GM04504 (cell line): ENCODE results near the gene PRMT6.
"Not testable (repeated sequence)": the region's sequence is repeated elsewhere in the genome, so short reads cannot be mapped to it uniquely, and the experiment has no call there.

Source experiments
- DNase-seq: peaks from one replicate; pipeline ENCODE4 v3.0.0-alpha.2; 2012; ENCODE audit warnings: low read depth

PRMT6 gene

DNA sequence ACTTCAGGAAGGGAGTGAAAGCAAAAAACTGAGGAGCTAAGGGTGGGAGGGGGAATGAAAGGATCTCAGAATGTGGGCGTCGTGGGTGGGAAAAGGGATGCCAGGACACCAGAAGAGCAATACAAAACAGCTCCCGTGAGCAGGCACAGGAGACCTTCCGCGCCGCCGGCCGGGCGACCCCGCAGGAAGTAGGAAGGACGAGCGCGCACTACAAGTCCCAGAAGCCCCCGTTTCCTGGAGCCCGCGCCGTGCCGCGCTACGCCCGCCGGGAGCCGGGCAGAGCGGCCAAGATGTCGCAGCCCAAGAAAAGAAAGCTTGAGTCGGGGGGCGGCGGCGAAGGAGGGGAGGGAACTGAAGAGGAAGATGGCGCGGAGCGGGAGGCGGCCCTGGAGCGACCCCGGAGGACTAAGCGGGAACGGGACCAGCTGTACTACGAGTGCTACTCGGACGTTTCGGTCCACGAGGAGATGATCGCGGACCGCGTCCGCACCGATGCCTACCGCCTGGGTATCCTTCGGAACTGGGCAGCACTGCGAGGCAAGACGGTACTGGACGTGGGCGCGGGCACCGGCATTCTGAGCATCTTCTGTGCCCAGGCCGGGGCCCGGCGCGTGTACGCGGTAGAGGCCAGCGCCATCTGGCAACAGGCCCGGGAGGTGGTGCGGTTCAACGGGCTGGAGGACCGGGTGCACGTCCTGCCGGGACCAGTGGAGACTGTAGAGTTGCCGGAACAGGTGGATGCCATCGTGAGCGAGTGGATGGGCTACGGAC lies at the start of gene PRMT6:
TSS of gene PRMT6 (plus strand) at position 249 of the 771 bp plus-strand sequence. CDS start at position 291, 42 bp downstream.
- DNase-seq = peak; percentile 23

DNA sequence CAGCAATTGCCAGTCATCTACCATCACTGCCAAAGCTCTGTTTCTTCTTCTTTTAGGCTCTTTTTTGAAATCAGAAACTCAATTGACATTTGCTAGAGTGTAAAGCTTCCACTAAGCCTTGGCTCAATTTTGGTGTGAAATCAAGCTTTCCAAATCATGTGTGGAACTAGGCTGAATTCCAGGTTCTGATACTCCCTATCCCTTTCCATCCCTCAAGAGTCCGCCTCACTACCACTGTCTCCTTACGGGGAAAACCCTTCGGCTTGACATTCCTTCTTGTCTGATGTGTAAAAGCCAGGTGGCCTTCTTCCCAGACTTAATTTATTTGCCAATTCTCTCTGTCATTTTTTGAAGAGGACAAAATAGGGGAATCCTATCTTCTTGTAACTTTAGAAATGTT lies 47.2 kb upstream of the PRMT6 start:
- DNase-seq = no peak

- DNase-seq = no peak
These were observed 45.9 kb upstream of the PRMT6 start for GRCh38 chr1:107010582-107010981.

GRCh38 chr1:107016376-107016978 lies 40.0 kb upstream of the PRMT6 start:
- DNase-seq = no peak

DNA sequence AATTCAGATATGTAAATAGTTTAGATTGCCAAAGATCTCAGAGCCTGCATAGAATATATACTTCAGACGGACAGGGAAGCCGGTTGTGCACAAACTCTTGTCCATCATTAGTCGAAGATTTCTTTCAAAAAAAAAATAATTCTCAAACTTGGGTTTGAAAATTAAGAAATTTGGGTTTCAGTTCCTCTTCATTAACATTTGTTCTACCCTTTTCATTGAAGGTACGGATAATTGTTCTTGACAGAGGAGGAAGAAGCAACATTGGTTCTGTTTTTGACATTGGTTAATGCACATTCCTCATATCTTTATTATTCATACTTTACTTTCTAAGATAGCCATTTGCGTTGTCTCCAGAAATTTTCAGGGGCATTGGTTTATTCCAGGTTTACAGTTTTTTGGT lies 38.0 kb upstream of the PRMT6 start:
- no peak for DNase-seq

GRCh38 chr1:107019166-107019565 lies 37.3 kb upstream of the PRMT6 start:
- no peak for DNase-seq

DNA sequence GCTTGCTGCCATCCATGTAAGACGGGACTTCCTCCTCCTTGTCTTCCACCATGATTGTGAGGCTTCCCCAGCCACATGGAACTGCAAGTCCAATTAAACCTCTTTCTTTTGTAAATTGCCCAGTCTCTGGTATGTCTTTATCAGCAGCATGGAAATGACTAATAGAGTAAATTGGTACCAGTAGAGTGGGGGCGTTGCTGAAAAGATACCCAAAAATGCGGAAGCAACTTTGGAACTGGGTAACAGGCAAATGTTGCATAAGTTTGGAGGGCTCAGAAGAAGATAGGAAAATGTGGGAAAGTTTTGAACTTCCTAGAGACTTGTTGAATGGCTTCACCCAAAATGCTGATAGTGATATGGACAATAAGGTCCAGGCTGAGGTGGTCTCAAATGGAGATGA lies 17.6 kb upstream of the PRMT6 start:
- DNase-seq = not testable (repeated sequence)

- not testable (repeated sequence) for DNase-seq
These were observed 11.9 kb upstream of the PRMT6 start for GRCh38 chr1:107044310-107045220.

- DNase-seq = no peak
These were observed 8.9 kb upstream of the PRMT6 start for GRCh38 chr1:107047602-107048001.

DNA sequence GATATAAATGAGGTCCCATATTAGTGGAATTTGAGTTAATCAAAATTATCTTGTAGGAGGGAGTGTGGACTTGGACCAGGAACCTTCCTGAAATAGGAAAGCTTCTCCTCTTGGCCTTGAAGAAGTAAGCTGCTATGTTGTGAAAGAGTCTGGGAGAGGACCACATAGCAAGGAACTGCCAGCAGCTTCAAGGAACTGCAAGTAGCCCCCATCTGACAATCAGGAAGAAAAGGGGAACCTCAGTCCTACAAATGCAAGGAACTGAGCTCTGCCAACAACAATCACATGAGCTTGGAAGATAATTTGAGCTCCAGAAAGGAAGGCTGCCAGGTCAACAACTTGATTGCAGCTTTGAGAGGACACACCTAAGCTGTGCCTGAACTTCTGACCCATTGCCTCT lies 8.2 kb upstream of the PRMT6 start:
- no peak for DNase-seq

GRCh38 chr1:107051266-107051665 lies 5.2 kb upstream of the PRMT6 start:
- DNase-seq = no peak

GRCh38 chr1:107055919-107056425 lies 502 bp upstream of the PRMT6 start:
- DNase-seq = not testable (repeated sequence)

DNA sequence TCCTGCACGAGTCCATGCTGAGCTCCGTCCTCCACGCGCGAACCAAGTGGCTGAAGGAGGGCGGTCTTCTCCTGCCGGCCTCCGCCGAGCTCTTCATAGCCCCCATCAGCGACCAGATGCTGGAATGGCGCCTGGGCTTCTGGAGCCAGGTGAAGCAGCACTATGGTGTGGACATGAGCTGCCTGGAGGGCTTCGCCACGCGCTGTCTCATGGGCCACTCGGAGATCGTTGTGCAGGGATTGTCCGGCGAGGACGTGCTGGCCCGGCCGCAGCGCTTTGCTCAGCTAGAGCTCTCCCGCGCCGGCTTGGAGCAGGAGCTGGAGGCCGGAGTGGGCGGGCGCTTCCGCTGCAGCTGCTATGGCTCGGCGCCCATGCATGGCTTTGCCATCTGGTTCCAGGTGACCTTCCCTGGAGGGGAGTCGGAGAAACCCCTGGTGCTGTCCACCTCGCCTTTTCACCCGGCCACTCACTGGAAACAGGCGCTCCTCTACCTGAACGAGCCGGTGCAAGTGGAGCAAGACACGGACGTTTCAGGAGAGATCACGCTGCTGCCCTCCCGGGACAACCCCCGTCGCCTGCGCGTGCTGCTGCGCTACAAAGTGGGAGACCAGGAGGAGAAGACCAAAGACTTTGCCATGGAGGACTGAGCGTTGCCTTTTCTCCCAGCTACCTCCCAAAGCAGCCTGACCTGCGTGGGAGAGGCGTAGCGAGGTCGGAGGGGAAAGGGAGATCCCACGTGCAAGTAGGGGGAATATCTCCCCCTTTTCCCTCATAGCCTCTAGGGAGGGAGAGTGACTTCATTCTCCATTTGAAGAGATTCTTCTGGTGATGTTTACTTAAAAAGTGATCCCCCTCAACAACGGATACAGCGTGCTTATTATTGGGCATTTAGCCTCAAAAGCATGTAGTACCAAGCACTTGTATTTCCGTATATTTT lies 991 bp downstream of the PRMT6 start:
- peak; percentile 15 for DNase-seq

GRCh38 chr1:107058245-107059032 lies 2.0 kb downstream of the PRMT6 start:
- DNase-seq = no peak

GRCh38 chr1:107061886-107062285 lies 5.4 kb downstream of the PRMT6 start:
- DNase-seq = no peak

DNA sequence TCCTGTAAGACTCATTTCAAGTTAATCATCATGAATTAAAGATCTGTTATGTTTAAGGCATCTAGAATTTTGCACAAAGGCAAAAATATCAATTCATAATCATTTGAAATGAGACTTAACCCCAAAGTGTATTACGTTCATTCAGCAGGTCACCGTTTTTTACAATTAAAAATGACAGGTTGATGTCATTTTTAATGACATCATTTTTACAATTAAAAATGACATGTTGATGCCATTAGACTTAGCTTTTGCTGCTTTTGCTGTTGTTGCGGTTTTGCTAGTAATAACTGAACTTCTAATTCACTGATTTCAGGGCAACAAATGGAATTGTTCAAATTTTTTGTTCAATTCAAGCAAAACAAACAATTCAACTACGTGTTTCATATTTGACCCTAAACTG lies 17.0 kb downstream of the PRMT6 start:
- no peak for DNase-seq

- peak; percentile 85 for DNase-seq
These were observed 20.4 kb downstream of the PRMT6 start for GRCh38 chr1:107076841-107077240.

GRCh38 chr1:107079249-107079648 lies 22.8 kb downstream of the PRMT6 start:
- no peak for DNase-seq

- no peak for DNase-seq
These were observed 24.6 kb downstream of the PRMT6 start for GRCh38 chr1:107081102-107081501.

DNA sequence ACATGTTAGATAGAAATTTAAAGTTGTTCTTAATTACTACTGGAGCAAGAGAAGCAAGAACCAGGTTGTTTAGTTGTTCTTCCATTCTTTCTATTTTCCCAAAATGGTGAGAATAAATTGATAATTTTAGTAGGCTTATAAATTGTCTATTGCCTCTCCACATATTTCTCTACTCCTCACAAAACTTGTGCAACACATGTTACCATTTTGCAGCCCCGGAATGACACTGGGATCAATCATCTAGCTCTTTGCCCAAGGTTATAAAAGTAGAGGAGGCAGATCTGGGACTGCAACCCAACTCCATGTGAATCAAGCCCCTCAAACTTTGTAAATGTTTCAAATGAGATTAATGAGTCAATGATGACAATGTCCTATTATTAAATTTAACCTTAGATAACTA lies 34.9 kb downstream of the PRMT6 start:
- no peak for DNase-seq
